ENCODE data around the gene ATOX1.
"Not testable (repeated sequence)": the region's sequence is repeated elsewhere in the genome, so short reads cannot be mapped to it uniquely, and the experiment has no call there.

Gene ATOX1

DNA sequence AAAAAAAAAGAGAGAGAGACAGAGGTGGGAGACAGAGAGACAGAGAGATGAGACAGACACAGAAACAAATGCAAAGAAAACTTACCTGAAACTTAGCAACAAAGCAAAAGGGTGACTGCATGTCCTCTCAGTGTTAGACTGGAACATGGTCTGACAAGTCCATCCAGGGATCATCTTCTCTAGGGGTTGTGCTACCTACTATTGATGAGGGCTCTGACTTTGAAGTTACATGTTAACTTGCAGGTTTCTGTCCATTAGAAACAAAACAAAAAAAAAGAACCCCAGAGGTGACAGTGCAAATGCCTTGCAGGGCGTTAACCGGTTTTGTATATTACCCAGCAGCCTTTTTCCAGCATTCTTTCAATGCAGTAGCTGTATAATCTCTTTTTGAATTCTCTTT lies 58.1 kb downstream of the ATOX1 start:
- no peaks in the 10 kb centered on the region for H3K36me3 ChIP-seq (ENCODE audit: control insufficient read depth, insufficient read depth, low read length)
- H3K4me3 ChIP-seq (ENCODE audit: insufficient read depth, low read depth, low read length, poor library complexity, severe bottlenecking): no peak overlapping the region
- no peaks in the 10 kb centered on the region for H3K4me1 ChIP-seq (ENCODE audit: control insufficient read depth, insufficient read depth, low read length, poor library complexity, severe bottlenecking)
- H3K9me3 ChIP-seq (ENCODE audit: control insufficient read depth, low read length): no peaks in the 10 kb centered on the region
- no peaks in the 10 kb centered on the region for H3K27me3 ChIP-seq (replicated peaks; ENCODE audit: control insufficient read depth, insufficient read depth, low read length, poor library complexity, severe bottlenecking)
- DNase-seq: no peak
- H3K27ac ChIP-seq (ENCODE audit: insufficient read depth, low read length, poor library complexity, severe bottlenecking): no peak overlapping the region

DNA sequence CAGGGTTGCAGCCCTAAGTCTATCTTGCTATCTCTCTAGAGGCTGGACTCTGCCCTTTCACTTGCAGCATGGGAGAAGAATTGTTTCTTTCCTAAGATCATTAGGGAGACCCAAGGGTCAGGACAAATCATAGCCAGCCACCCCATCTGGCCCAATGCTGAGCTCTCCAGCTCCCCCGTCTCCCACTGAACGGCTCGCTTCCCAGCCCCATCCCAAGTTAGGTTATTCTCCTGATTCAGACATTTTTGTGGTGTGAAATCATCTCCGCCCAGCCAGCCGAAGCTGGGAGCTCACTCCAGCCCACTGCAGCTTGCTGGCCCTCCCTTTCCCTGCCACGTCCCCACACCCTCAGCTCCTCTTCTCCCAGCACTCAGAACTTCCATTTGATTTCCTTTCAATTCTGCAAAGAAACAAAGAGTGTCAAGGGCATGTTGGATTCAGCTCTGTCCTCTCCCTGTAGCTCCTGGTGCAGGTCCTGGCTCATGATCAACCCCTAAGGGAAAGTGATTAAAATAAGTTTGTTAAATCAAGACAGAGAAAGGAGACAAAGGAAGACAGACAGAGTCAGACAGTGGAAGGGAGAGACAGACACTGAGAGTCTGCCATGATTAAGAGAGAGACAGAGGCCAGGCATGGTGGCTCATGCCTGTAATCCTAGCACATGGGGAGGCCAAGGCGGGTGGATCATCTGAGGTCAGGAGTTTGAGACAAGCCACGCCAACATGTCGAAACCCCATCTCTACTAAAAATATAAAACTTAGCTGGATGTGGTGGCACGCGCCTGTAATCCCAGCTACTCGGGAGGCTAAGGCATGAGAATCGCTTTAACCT lies 59.1 kb downstream of the ATOX1 start:
- Histone ChIP-seq H3K27me3 (replicated peaks; ENCODE audit: control insufficient read depth, insufficient read depth, low read length, poor library complexity, severe bottlenecking) (no peaks in the 10 kb centered on the region), H3K9me3 (ENCODE audit: control insufficient read depth, low read length) (no peaks in the 10 kb centered on the region), H3K36me3 (ENCODE audit: control insufficient read depth, insufficient read depth, low read length) (no peaks in the 10 kb centered on the region), H3K27ac (ENCODE audit: insufficient read depth, low read length, poor library complexity, severe bottlenecking) (no peak overlapping the region), H3K4me3 (ENCODE audit: insufficient read depth, low read depth, low read length, poor library complexity, severe bottlenecking) (no peak overlapping the region), H3K4me1 (ENCODE audit: control insufficient read depth, insufficient read depth, low read length, poor library complexity, severe bottlenecking) (no peaks in the 10 kb centered on the region)
- no peak for DNase-seq

- H3K27ac ChIP-seq (ENCODE audit: insufficient read depth, low read length, poor library complexity, severe bottlenecking); DNase-seq; H3K36me3 ChIP-seq (ENCODE audit: control insufficient read depth, insufficient read depth, low read length); H3K4me3 ChIP-seq (ENCODE audit: insufficient read depth, low read depth, low read length, poor library complexity, severe bottlenecking); H3K27me3 ChIP-seq (replicated peaks; ENCODE audit: control insufficient read depth, insufficient read depth, low read length, poor library complexity, severe bottlenecking); H3K9me3 ChIP-seq (ENCODE audit: control insufficient read depth, low read length); H3K4me1 ChIP-seq (ENCODE audit: control insufficient read depth, insufficient read depth, low read length, poor library complexity, severe bottlenecking): not testable (repeated sequence)
These were observed 60.4 kb downstream of the ATOX1 start for GRCh38 chr5:151698081-151698480.

DNA sequence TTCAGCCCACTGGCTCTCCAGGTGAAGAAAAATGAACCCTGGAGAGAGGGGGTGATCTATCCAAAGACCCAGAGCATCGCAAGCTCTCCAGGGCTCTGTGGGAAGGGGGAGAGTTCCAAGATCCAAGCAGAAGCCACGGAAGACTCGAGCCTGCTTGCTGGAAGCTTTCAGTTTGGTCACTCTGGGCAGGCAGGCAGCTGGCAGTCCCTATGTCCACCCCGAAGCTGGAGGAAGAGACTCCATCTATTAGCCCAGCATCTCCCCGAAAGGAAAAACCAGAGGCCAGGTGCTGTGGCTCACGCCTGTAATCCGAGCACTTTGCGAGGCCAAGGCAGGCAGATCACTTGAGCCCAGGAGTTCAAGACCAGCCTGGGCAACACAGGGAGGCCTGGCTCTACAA lies 61.0 kb downstream of the ATOX1 start:
- DNase-seq: no peak
- Histone ChIP-seq H3K27ac (ENCODE audit: insufficient read depth, low read length, poor library complexity, severe bottlenecking) (no peak overlapping the region), H3K9me3 (ENCODE audit: control insufficient read depth, low read length) (no peaks in the 10 kb centered on the region), H3K27me3 (replicated peaks; ENCODE audit: control insufficient read depth, insufficient read depth, low read length, poor library complexity, severe bottlenecking) (no peaks in the 10 kb centered on the region), H3K4me1 (ENCODE audit: control insufficient read depth, insufficient read depth, low read length, poor library complexity, severe bottlenecking) (no peaks in the 10 kb centered on the region), H3K4me3 (ENCODE audit: insufficient read depth, low read depth, low read length, poor library complexity, severe bottlenecking) (no peak overlapping the region), H3K36me3 (ENCODE audit: control insufficient read depth, insufficient read depth, low read length) (no peaks in the 10 kb centered on the region)

- Histone ChIP-seq H3K36me3 (ENCODE audit: control insufficient read depth, insufficient read depth, low read length) (no peaks in the 10 kb centered on the region), H3K27me3 (replicated peaks; ENCODE audit: control insufficient read depth, insufficient read depth, low read length, poor library complexity, severe bottlenecking) (no peaks in the 10 kb centered on the region), H3K4me1 (ENCODE audit: control insufficient read depth, insufficient read depth, low read length, poor library complexity, severe bottlenecking) (no peaks in the 10 kb centered on the region), H3K9me3 (ENCODE audit: control insufficient read depth, low read length) (no peaks in the 10 kb centered on the region), H3K27ac (ENCODE audit: insufficient read depth, low read length, poor library complexity, severe bottlenecking) (no peak overlapping the region), H3K4me3 (ENCODE audit: insufficient read depth, low read depth, low read length, poor library complexity, severe bottlenecking) (no peak overlapping the region)
- no peak for DNase-seq
These were observed 61.9 kb downstream of the ATOX1 start for GRCh38 chr5:151696470-151697061.

DNA sequence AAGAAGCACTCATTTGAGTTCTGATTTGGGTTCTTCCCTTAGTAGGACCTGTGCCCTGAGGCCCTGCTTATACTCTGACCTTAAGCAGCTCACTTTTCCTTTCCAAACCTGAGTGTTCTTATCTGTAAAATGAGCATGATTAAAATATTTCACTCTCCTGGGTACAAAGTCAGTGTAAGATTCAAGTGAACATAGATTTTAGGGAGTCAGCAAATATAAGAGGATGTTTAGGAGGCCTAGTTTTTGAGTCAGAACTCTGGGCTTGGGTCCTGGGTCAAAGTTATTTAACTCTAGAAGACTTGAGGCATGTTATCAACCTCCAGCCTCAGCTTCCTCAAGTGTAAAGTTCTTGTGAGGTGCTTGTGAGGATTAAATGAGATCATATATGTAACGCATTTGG lies 63.0 kb downstream of the ATOX1 start:
- no peak overlapping the region for H3K4me3 ChIP-seq (ENCODE audit: insufficient read depth, low read depth, low read length, poor library complexity, severe bottlenecking)
- H3K27me3 ChIP-seq (replicated peaks; ENCODE audit: control insufficient read depth, insufficient read depth, low read length, poor library complexity, severe bottlenecking): no peaks in the 10 kb centered on the region
- DNase-seq: no peak
- no peak overlapping the region for H3K27ac ChIP-seq (ENCODE audit: insufficient read depth, low read length, poor library complexity, severe bottlenecking)
- no peaks in the 10 kb centered on the region for H3K36me3 ChIP-seq (ENCODE audit: control insufficient read depth, insufficient read depth, low read length)
- H3K9me3 ChIP-seq (ENCODE audit: control insufficient read depth, low read length): no peaks in the 10 kb centered on the region
- no peaks in the 10 kb centered on the region for H3K4me1 ChIP-seq (ENCODE audit: control insufficient read depth, insufficient read depth, low read length, poor library complexity, severe bottlenecking)

DNA sequence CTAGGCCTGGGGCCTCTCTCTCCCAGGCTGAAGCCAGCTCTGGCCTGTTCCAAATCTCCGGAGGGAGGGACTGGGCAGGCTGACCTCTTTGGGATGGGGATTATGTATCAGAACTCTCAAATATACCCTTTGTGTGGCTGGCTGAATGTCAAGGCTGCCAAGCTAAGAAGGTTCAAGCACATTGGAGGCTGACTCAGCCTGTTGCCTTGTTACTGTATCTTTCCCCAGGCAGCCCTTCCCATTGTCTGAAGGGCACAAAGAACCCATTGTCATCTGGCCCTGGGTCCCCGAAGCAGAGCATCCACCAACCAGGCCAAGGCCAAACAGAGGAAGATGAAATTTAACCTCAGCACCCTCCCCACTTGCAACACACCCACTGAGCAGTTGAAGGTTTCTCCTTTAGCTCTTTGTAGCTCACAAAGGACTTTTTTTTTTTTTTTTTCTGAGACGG lies 64.4 kb downstream of the ATOX1 start:
- no peak overlapping the region for H3K4me3 ChIP-seq (ENCODE audit: insufficient read depth, low read depth, low read length, poor library complexity, severe bottlenecking)
- H3K4me1 ChIP-seq (ENCODE audit: control insufficient read depth, insufficient read depth, low read length, poor library complexity, severe bottlenecking): no peaks in the 10 kb centered on the region
- no peak overlapping the region for H3K27ac ChIP-seq (ENCODE audit: insufficient read depth, low read length, poor library complexity, severe bottlenecking)
- no peaks in the 10 kb centered on the region for H3K27me3 ChIP-seq (replicated peaks; ENCODE audit: control insufficient read depth, insufficient read depth, low read length, poor library complexity, severe bottlenecking)
- DNase-seq: no peak
- no peaks in the 10 kb centered on the region for H3K36me3 ChIP-seq (ENCODE audit: control insufficient read depth, insufficient read depth, low read length)
- H3K9me3 ChIP-seq (ENCODE audit: control insufficient read depth, low read length): no peaks in the 10 kb centered on the region
